Measurements from ENCODE around the gene DOHH.

DOHH gene

GRCh38 chr19:3474010-3474409 lies 26.5 kb downstream of the DOHH start:
- peak overlapping the region; percentile 24 for H3K4me2 ChIP-seq (ENCODE audit: low read depth, low read length, poor library complexity, severe bottlenecking)
- no peak overlapping the region for H2AFZ ChIP-seq (ENCODE audit: low read length)
- peaks cover 33% of the 10 kb centered on the region for H3K4me1 ChIP-seq (ENCODE audit: insufficient read depth, low read length, poor library complexity, severe bottlenecking)
- no peaks in the 10 kb centered on the region for H3F3A ChIP-seq (ENCODE audit: low read depth)
- H3K79me2 ChIP-seq (ENCODE audit: insufficient read depth, low read length), result peaks cover 56% of the 10 kb centered on the region
- H3K9ac ChIP-seq (ENCODE audit: low read depth, low read length, poor library complexity, severe bottlenecking), result no peak overlapping the region
- peaks cover 9% of the 10 kb centered on the region; the same call in 1 of the 2 replicates for H3K36me3 ChIP-seq (ENCODE audit: insufficient read depth, low read length)
- H3K9me2 ChIP-seq (replicated peaks; ENCODE audit: low read depth, low read length), result peaks cover 8% of the 10 kb centered on the region; the same call in 1 of the 2 replicates
- peaks cover 16% of the 10 kb centered on the region for H4K20me1 ChIP-seq (ENCODE audit: insufficient read depth, low read length, poor library complexity, severe bottlenecking)
- TF ChIP-seq CTCF (conservative IDR thresholded peaks at IDR 0.05; ENCODE audit: low read length) (no peak), EZH2phosphoT487 (IDR thresholded peaks at IDR 0.05; ENCODE audit: borderline replicate concordance) (no peak)
- H3K9me3 ChIP-seq (ENCODE audit: insufficient read depth, low read depth, low read length), result no peaks in the 10 kb centered on the region
- no peak overlapping the region for H3K4me3 ChIP-seq (ENCODE audit: low read length, poor library complexity, severe bottlenecking)
- no peaks in the 10 kb centered on the region for H3K27me3 ChIP-seq (ENCODE audit: insufficient read depth, low read length, poor library complexity, severe bottlenecking)

GRCh38 chr19:3471954-3472655 lies 28.4 kb downstream of the DOHH start:
- no peak overlapping the region for H3K4me2 ChIP-seq (ENCODE audit: low read depth, low read length, poor library complexity, severe bottlenecking)
- H3K9me2 ChIP-seq (replicated peaks; ENCODE audit: low read depth, low read length), result peaks cover 4% of the 10 kb centered on the region; the same call in 1 of the 2 replicates

GRCh38 chr19:3470500-3471128 lies 29.9 kb downstream of the DOHH start:
- peaks cover 16% of the 10 kb centered on the region for H4K20me1 ChIP-seq (ENCODE audit: insufficient read depth, low read length, poor library complexity, severe bottlenecking)
- H3K9me3 ChIP-seq (ENCODE audit: insufficient read depth, low read depth, low read length), result no peaks in the 10 kb centered on the region
- no peak overlapping the region for H3K9ac ChIP-seq (ENCODE audit: low read depth, low read length, poor library complexity, severe bottlenecking)
- TF ChIP-seq EZH2phosphoT487 (IDR thresholded peaks at IDR 0.05; ENCODE audit: borderline replicate concordance) (no peak), CTCF (conservative IDR thresholded peaks at IDR 0.05; ENCODE audit: low read length) (no peak)
- peaks cover 4% of the 10 kb centered on the region; the same call in 1 of the 2 replicates for H3F3A ChIP-seq (ENCODE audit: low read depth)
- no peak overlapping the region for H2AFZ ChIP-seq (ENCODE audit: low read length)
- H3K27me3 ChIP-seq (ENCODE audit: insufficient read depth, low read length, poor library complexity, severe bottlenecking), result no peaks in the 10 kb centered on the region
- H3K4me1 ChIP-seq (ENCODE audit: insufficient read depth, low read length, poor library complexity, severe bottlenecking), result peaks cover 8% of the 10 kb centered on the region
- no peaks in the 10 kb centered on the region for H3K9me2 ChIP-seq (replicated peaks; ENCODE audit: low read depth, low read length)
- no peak overlapping the region for H3K4me3 ChIP-seq (ENCODE audit: low read length, poor library complexity, severe bottlenecking)
- H3K79me2 ChIP-seq (ENCODE audit: insufficient read depth, low read length), result peaks cover 28% of the 10 kb centered on the region
- peaks cover 9% of the 10 kb centered on the region; the same call in 1 of the 2 replicates for H3K36me3 ChIP-seq (ENCODE audit: insufficient read depth, low read length)
- H3K4me2 ChIP-seq (ENCODE audit: low read depth, low read length, poor library complexity, severe bottlenecking), result no peak overlapping the region

More at GRCh38 chr19:3471954-3472655, 28.4 kb downstream of the DOHH start:
- Histone ChIP-seq H3K4me1 (ENCODE audit: insufficient read depth, low read length, poor library complexity, severe bottlenecking) (peaks cover 23% of the 10 kb centered on the region), H4K20me1 (ENCODE audit: insufficient read depth, low read length, poor library complexity, severe bottlenecking) (peaks cover 16% of the 10 kb centered on the region), H2AFZ (ENCODE audit: low read length) (no peak overlapping the region), H3K79me2 (ENCODE audit: insufficient read depth, low read length) (peaks cover 43% of the 10 kb centered on the region), H3K9ac (ENCODE audit: low read depth, low read length, poor library complexity, severe bottlenecking) (no peak overlapping the region), H3K9me3 (ENCODE audit: insufficient read depth, low read depth, low read length) (no peaks in the 10 kb centered on the region), H3K27me3 (ENCODE audit: insufficient read depth, low read length, poor library complexity, severe bottlenecking) (no peaks in the 10 kb centered on the region), H3K36me3 (ENCODE audit: insufficient read depth, low read length) (peaks cover 9% of the 10 kb centered on the region; the same call in 1 of the 2 replicates), H3F3A (ENCODE audit: low read depth) (no peaks in the 10 kb centered on the region), H3K4me3 (ENCODE audit: low read length, poor library complexity, severe bottlenecking) (no peak overlapping the region)
- TF ChIP-seq EZH2phosphoT487 (IDR thresholded peaks at IDR 0.05; ENCODE audit: borderline replicate concordance) (no peak), CTCF (conservative IDR thresholded peaks at IDR 0.05; ENCODE audit: low read length) (peak; percentile 90)
